Measurements from ENCODE around the gene TTBK1. TPM values are rescaled to one million over a fixed set of nuclear protein-coding genes. Genes with fewer than 3 reads are reported as not detected.

The TTBK1 gene
- total RNA-seq, 2 donors from 2014 or later: 0.26 to 0.33 TPM

- Histone ChIP-seq H3K9me3 (no peaks in the 10 kb centered on the region), H3K4me1 (no peaks in the 10 kb centered on the region), H3K27me3 (no peaks in the 10 kb centered on the region), H3K27ac (no peak overlapping the region), H3K36me3 (replicated peaks in 1 of 2; ENCODE audit: insufficient read depth in 1 of 2, low read depth in 2 of 2) (no peaks in the 10 kb centered on the region), H3K4me3 (no peak overlapping the region)
- no peak for ATAC-seq
- DNase-seq: no peak
- 77 to 84% methylated on average over 6 of the region's 6 CpGs for WGBS, 2 donors
- TF ChIP-seq CTCF (IDR thresholded peaks at IDR 0.05) (no peak), POLR2A (IDR thresholded peaks at IDR 0.05) (no peak)
- intact Hi-C loops (cut with DNase I): no loop called here
Measured at GRCh38 chr6:43286456-43286979, 43.2 kb downstream of the TTBK1 start.

DNA sequence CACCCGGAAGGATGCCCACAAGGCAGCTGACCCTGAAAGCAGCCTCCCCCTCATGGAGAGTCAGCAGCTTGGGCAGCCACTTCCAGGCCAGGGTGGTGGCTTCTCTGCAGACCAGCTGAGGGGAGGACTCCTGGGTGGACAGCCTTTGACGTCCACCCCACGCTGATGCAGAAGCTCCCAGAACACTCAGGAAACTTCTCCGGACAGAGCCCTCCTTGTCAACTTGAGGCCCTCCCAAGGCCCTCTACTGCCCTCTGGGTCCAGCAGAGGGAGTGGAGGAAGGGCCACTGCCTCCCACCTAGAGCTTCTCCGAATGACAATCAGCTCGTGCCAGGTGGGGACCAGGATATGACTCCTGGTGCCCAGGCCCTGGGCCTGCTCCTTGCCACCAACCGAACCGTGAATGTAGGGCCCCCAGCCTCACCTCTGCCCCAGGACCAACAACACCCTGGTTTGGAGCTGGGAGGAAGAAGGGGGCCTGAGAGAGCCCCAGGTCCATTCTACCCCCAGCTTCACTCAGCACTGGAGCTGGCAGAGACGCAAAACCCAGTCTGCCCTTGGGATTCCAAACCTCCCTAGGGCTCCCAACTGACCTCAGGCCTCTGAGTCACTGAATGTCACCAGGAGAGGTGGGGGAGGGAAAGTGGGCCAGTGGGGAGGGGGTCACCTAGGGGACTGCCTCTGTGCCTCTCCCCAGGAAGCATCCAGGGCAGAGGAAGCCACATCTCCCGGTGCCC, 43.9 kb downstream of the TTBK1 start:
- no peak overlapping the region for H3K27ac ChIP-seq
- no peak for ATAC-seq
- WGBS, 2 donors: 53 to 100% methylated on average over 1 to 9 of the region's 10 CpGs

GRCh38 chr6:43287717-43288679, 44.7 kb downstream of the TTBK1 start:
- Histone ChIP-seq H3K27ac (no peak overlapping the region), H3K27me3 (no peaks in the 10 kb centered on the region), H3K4me3 (no peak overlapping the region), H3K4me1 (no peaks in the 10 kb centered on the region), H3K9me3 (no peaks in the 10 kb centered on the region), H3K36me3 (replicated peaks in 1 of 2; ENCODE audit: insufficient read depth in 1 of 2, low read depth in 2 of 2) (no peaks in the 10 kb centered on the region)
- WGBS, 2 donors: 62 to 63% methylated on average over 7 of the region's 7 CpGs
- intact Hi-C loops (cut with DNase I): no loop called here
- TF ChIP-seq POLR2A (IDR thresholded peaks at IDR 0.05) (no peak), CTCF (IDR thresholded peaks at IDR 0.05) (no peak)
- ATAC-seq (no peak), DNase-seq (no peak)

More for the DNA sequence above, 43.9 kb downstream of the TTBK1 start:
- intact Hi-C loops (cut with DNase I): no loop called here
- H3K27me3 ChIP-seq: no peaks in the 10 kb centered on the region
- H3K4me1 ChIP-seq: no peaks in the 10 kb centered on the region
- TF ChIP-seq POLR2A (IDR thresholded peaks at IDR 0.05) (no peak), CTCF (IDR thresholded peaks at IDR 0.05) (no peak)
- no peak overlapping the region for H3K4me3 ChIP-seq
- no peaks in the 10 kb centered on the region for H3K36me3 ChIP-seq (replicated peaks in 1 of 2; ENCODE audit: insufficient read depth in 1 of 2, low read depth in 2 of 2)
- H3K9me3 ChIP-seq: no peaks in the 10 kb centered on the region
- DNase-seq: no peak

DNA sequence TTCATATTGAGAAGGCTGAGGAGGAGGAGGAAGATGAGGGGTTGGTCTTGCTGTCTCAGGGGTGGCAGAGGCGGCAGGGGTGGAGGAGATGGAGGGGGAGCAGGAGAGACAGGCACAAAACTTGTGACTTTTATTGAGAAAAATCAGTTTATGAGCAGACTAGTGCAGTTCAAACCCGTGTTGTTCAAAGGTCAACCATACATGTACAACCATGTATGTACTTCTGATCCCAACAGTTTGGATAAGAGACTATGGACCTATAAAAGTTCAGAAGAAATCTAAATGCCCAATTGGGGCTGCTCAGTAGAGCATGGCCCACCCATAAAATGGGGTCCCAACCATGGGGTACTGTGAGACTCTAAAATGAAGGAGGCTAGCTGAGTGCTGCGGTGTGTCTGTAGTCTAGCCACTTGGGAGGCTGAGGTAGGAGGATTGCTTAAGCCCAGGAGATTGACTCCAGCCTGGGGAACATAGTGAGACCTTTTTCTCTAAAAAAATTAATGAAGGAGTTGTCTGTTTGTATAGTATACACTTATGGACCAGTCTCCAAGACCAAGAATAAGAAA, 47.1 kb downstream of the TTBK1 start:
- intact Hi-C loops (cut with DNase I): no loop called here
- H3K9me3 ChIP-seq: no peaks in the 10 kb centered on the region
- DNase-seq (no peak), ATAC-seq (no peak)
- WGBS, 2 donors: 69 to 83% methylated on average over 3 of the region's 3 CpGs
- no peak overlapping the region for H3K27ac ChIP-seq
- H3K4me3 ChIP-seq: no peak overlapping the region
- no peaks in the 10 kb centered on the region for H3K27me3 ChIP-seq
- no peaks in the 10 kb centered on the region for H3K4me1 ChIP-seq
- TF ChIP-seq POLR2A (IDR thresholded peaks at IDR 0.05) (no peak), CTCF (IDR thresholded peaks at IDR 0.05) (no peak)
- no peaks in the 10 kb centered on the region for H3K36me3 ChIP-seq (replicated peaks in 1 of 2; ENCODE audit: insufficient read depth in 1 of 2, low read depth in 2 of 2)

All from body of pancreas (tissue), 4 donors.